Stimulated activated CD8-positive, alpha-beta memory T cell treated with anti-CD3 and anti-CD28 coated beads, Interleukin-7, amount 100 ng/mL, for 48 hours (primary cell): ENCODE results near the gene IGFBP2.

Experiments
- DNase-seq, 2 donors: peaks; one replicate each; pipeline ENCODE4 v3.0.0-alpha.2; 2020; ENCODE audit warnings: low read depth in 1 of 2; ENCODE audit errors: extremely low read depth in 1 of 2

Gene IGFBP2

DNA sequence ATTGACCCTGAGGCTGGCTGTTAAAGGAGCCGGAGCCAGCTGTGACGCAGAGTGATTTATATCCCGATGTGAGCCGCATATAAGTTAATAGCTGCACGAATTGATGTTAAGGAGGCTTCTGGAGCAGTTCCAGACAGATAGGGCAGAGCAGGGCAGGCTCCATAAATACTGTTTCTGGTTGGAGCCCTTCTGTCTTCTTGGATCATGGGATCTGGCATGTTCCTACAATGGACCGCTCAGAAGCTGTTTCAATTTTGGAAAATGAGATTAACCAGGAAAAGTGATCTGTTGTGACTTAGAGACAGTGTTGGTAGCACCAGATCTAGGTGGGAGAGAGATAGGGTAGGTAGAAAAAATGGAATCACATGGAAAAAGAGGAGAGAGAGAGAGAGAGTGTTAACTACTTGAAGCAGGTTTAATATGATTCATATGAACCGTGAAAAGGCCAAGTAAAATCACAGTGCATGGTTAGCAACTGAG lies 66.9 kb downstream of the IGFBP2 start:
- no peak for DNase-seq

DNA sequence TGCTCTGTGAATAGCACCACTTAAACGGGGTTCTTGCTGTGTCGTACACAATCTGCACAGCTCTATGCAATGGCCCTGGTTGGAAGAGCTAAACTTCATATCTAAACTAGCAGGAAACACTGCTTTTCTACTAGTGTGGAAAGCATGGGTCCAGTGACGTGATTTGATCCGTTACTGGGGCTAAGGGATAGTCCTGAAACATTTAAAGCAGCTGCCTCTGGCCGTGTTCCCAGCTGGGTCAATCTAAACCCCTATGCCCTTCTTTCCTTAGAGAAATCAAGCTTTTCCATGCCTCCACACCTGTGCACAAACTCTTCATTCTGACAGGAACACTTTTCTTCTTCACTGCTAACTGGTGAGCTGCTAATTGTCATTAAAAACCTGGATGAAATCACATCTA lies 67.6 kb downstream of the IGFBP2 start:
- no peak for DNase-seq

- no peak for DNase-seq
These were observed 68.3 kb downstream of the IGFBP2 start for GRCh38 chr2:216701544-216701943.

DNA sequence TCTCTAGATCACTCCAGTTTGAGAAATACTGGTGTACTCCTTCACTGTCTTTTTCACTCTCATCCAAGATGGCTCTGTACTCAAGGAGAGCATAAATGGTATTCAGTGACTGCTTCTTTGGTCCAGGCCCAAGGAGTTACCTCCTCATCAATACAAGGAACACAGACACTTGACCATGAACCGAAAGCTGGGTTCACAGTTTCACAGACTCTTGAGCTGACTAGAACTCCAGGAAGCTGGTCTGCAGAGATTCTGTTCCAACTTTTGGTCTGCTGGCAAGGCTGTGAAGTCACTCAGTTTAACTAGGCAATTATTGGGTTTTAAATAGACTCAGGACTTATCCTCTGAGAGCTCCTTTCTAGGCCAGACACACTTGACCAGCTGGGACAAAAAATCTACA lies 69.5 kb downstream of the IGFBP2 start:
- DNase-seq: no peak

- DNase-seq: no peak
These were observed 77.5 kb downstream of the IGFBP2 start for GRCh38 chr2:216710551-216711301.

DNA sequence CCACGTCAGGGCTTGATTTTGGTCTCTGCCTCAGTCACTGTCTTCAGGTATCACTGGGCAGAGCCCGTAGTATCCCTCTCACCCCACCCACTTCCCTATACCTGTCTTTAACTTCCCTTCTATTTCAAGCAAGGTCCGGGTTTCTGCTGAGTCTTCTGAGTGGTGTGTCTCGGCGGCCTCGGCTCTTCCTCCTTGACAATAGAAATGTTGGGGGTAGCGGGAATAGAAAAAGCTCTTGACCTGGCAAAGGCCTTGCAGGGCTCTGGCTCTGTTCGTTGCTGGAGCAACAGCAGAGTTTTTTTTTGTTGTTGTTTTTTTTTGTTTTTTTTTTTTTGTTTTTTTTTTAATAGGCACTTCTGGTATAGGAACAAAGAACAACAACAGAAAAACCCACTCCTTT lies 78.1 kb downstream of the IGFBP2 start:
- no peak for DNase-seq

GRCh38 chr2:216713691-216714336 lies 80.6 kb downstream of the IGFBP2 start:
- DNase-seq: no peak
